Activated B cell treated with CpG ODN at 0.5 μM for 24 hours (primary cell): ENCODE results near the gene PDK2. TPM values are rescaled to one million over a fixed set of nuclear protein-coding genes. Genes with fewer than 3 reads are reported as not detected.

Experiments used
- ATAC-seq: fragments of 200-7000 bp; cut with Tn5 transposase; one replicate; pipeline ENCODE4 v1.10.0; 2021; ENCODE audit warnings: low read depth, mild to moderate bottlenecking, moderate library complexity
- CTCF ChIA-PET: fragments of 350-600 bp; sonication (Branson Sonifier 250); formaldehyde crosslinking; loops from one replicate; lab custom pipeline; 2021; ENCODE audit warnings: antibody characterized with exemption; lab: Charles Lee
- POLR2A ChIA-PET: fragments of 350-600 bp; sonication (Branson Sonifier 250); formaldehyde crosslinking; loops from one replicate; lab custom pipeline; 2021; ENCODE audit warnings: antibody characterized with exemption; lab: Charles Lee
- DNase-seq: peaks from one replicate; pipeline ENCODE4 v3.0.0; 2022
- H3K27ac Mint-ChIP-seq: one replicate; pipeline ENCODE4 v1.8.0; 2020; ENCODE audit warnings: mixed read lengths
- H3K27me3 Mint-ChIP-seq: one replicate; pipeline ENCODE4 v1.8.0; 2021; ENCODE audit warnings: mixed read lengths
- H3K36me3 Mint-ChIP-seq: one replicate; pipeline ENCODE4 v1.8.0; 2021; ENCODE audit warnings: low read depth, mixed read lengths
- H3K4me1 Mint-ChIP-seq: one replicate; pipeline ENCODE4 v1.8.0; 2021; ENCODE audit warnings: mixed read lengths
- H3K4me3 Mint-ChIP-seq: one replicate; pipeline ENCODE4 v1.8.0; 2020; ENCODE audit warnings: mild to moderate bottlenecking, mixed read lengths
- H3K9me3 Mint-ChIP-seq: one replicate; pipeline ENCODE4 v1.8.0; 2020; ENCODE audit warnings: mixed read lengths
- CTCF ChIP-seq: fragments of 200-600 bp; IDR thresholded peaks from one replicate; pipeline ENCODE4 v1.8.0; 2022; ENCODE audit warnings: antibody characterized with exemption, mild to moderate bottlenecking
- intact Hi-C: fragments of 100-400 bp; cut with micrococcal nuclease; formaldehyde crosslinking; loops from one replicate; pipeline ENCODE4 v1.15.1; 2024
- total RNA-seq: library from RNA; stranded (reverse); gene quantifications from 2 replicates; pipeline ENCODE4 v1.2.3, GENCODE V29; 2022

The PDK2 gene
- total RNA-seq, result 15.9 and 16.2 TPM in 2 replicates

DNA sequence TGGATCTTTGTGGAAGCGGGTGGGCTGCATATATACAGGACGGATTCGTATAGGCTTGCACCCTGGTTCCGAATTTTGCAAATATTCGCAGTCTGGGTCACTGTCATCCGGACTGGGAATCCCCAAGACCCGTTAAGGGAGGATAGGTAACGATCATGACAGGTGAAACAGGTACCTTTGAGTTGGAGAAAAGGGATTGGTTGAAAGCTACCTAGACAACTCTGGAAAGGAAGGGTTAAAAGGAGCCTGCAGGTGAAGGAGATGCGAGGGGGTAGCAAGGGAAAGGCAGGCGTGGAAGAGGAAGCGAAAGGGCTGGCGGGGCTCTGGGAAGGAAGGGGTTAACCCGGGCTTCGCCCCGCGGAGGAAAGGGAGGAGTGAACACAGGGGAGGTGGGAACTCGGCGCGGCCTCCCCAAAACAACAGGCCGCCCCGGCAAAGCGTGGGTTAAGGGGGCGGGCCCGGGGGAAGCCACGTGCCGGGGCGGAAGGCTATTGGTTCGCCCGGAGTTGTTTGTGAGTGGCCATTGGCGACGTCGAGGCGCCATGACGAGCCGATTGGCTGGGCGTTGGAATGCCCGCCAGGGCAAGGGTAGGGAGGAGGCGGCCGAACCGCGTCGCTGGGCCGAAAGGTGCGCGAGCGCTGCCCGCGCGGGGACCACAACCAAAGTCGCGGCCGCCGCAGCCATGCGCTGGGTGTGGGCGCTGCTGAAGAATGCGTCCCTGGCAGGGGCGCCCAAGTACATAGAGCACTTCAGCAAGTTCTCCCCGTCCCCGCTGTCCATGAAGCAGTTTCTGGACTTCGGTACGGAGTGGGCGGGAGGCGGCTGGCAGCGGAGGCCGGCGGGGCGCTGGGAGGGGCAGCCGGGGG, at the start of gene PDK2:
PDK2 (plus strand) TSS at position 599 of the 867 bp plus-strand sequence; CDS start at position 684, 85 bp downstream.
- no peaks in the 10 kb centered on the region for H3K9me3 Mint-ChIP-seq
- ChIA-PET CTCF (interaction anchor here (0.6 to 3.1 kb wide), 33 partner anchors 9 to 661 kb away, joined by 3 to 37 read pairs (median 5); partner anchors contain the start of genes COL1A1 and ITGA3), POLR2A (interaction anchor here (0.9 to 2.8 kb wide), 8 partner anchors 35 to 307 kb away, joined by 3 to 18 read pairs (median 4); partner anchors contain the start of genes ITGA3 and SAMD14)
- no peak for TF ChIP-seq CTCF
- DNase-seq (peak; percentile 93), ATAC-seq (peak; percentile 91)
- peaks cover 28% of the 10 kb centered on the region for H3K36me3 Mint-ChIP-seq
- intact Hi-C loops, result loop anchor here (1.0 to 10.0 kb wide), 11 partner anchors 22 to 420 kb away; partner anchors contain the start of genes ITGA3, SPOP and XYLT2
- peaks cover 26% of the 10 kb centered on the region for H3K4me1 Mint-ChIP-seq
- peak within 1 kb of the TSS; percentile 96 for H3K4me3 Mint-ChIP-seq
- no peaks in the 10 kb centered on the region for H3K27me3 Mint-ChIP-seq
- peak within 1 kb of the TSS; percentile 94 for H3K27ac Mint-ChIP-seq

DNA sequence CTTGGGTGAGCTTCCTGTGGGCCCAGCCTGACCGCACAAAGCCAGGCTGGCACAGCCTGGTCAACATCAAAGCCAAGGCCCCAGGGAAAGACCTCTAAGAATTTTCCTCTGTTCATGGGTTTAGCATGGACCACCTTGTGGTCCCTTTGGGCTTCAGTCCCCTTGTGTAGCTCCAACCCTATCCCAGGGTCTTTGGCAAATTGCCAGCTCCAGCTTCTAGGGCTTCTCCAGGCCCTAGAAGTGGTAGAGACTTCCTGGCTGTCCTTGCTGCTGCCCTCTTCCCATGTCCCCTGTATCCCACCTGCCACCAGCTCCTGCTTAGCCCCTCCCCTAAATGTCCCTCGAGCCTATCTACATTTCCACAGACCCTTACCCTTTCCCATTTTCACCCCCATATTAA, 49.0 kb upstream of the PDK2 start:
- intact Hi-C loops, result no loop called here
- H3K4me1 Mint-ChIP-seq, result peaks cover 3% of the 10 kb centered on the region

GRCh38 chr17:50046667-50047066, 48.5 kb upstream of the PDK2 start:
- DNase-seq (no peak), ATAC-seq (no peak)
- Mint-ChIP-seq H3K4me1 (peaks cover 7% of the 10 kb centered on the region), H3K36me3 (no peaks in the 10 kb centered on the region), H3K4me3 (no peak overlapping the region), H3K9me3 (no peaks in the 10 kb centered on the region), H3K27me3 (peaks cover 45% of the 10 kb centered on the region), H3K27ac (no peak overlapping the region)
- CTCF ChIA-PET, result no interaction called here
- POLR2A ChIA-PET, result no interaction called here
- intact Hi-C loops, result no loop called here
- no peak for TF ChIP-seq CTCF

More for the DNA sequence above, 49.0 kb upstream of the PDK2 start:
- no peak for TF ChIP-seq CTCF
- Mint-ChIP-seq H3K4me3 (no peak overlapping the region), H3K36me3 (no peaks in the 10 kb centered on the region), H3K27me3 (peaks cover 45% of the 10 kb centered on the region), H3K9me3 (no peaks in the 10 kb centered on the region), H3K27ac (no peak overlapping the region)
- CTCF ChIA-PET, result no interaction called here
- POLR2A ChIA-PET, result no interaction called here
- DNase-seq, result no peak
- no peak for ATAC-seq

DNA sequence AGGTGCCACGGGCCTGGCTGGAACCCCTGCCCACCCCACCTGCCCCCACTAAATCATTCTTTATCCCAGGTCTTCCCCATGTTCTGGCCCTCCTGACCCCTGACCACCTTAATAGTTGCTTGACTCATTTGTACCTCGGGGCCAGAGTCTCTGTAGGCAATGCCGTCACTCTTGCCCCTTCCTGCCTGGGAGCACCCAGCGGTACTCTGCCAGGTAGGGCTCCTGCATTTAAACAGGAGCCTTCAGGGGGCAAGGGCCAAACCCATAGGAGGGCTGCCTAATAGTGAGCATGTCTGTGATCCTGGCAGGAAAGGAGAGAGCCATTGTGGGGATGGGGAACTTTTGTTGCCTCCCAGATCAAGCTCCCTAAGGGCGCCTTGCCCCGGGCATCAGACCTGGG, 48.1 kb upstream of the PDK2 start:
- Mint-ChIP-seq H3K4me3 (no peak overlapping the region), H3K9me3 (no peaks in the 10 kb centered on the region), H3K27me3 (peaks cover 48% of the 10 kb centered on the region), H3K27ac (no peak overlapping the region), H3K36me3 (no peaks in the 10 kb centered on the region), H3K4me1 (peaks cover 7% of the 10 kb centered on the region)
- CTCF ChIA-PET, result no interaction called here
- TF ChIP-seq CTCF, result no peak
- ATAC-seq (no peak), DNase-seq (no peak)
- intact Hi-C loops, result no loop called here
- POLR2A ChIA-PET, result no interaction called here

DNA sequence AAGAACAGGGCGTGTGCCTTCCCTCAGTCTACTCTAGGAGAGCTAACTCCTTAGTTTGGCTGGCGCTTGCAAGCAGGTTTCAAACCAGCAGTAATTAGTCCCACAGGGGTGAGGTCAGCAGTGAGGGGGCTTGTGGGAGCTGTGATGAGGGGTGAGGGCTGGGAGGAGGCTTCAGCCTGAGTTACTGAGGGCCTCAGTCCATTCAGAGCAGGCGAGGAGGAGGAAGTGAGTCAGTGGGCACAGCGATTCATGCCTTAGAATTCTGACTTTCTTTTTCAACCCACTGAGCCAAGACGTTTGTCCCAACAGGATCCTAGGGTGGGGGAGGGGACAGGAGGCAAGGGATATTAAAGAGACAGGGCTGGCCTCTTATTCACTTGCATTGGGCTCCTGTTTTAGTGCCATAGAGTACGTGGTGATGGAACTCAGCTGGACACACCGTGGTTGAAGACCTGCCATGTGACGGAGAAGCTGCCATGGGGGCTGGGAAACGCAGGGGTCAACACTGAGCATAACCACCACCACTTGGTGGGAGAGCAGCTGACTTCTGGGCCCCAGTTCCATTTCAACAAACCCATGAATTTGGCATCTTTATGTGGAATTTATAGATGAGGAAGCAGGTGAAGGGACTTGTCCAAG, 47.5 kb upstream of the PDK2 start:
- Mint-ChIP-seq H3K36me3 (no peaks in the 10 kb centered on the region), H3K27ac (no peak overlapping the region), H3K27me3 (peaks cover 48% of the 10 kb centered on the region), H3K9me3 (no peaks in the 10 kb centered on the region), H3K4me1 (peaks cover 7% of the 10 kb centered on the region), H3K4me3 (no peak overlapping the region)
- DNase-seq, result no peak
- ChIA-PET CTCF (interaction anchor here (0.6 kb wide), 1 partner anchor 46 kb away, joined by 4 read pairs; no protein-coding TSS in a partner anchor), POLR2A (no interaction called here)
- ATAC-seq, result no peak
- no peak for TF ChIP-seq CTCF
- intact Hi-C loops, result no loop called here
